Brain microvascular endothelial cell (primary cell): Measurements from ENCODE around the gene TMEM44.

Source experiments
- DNase-seq: peaks from one replicate; pipeline ENCODE4 v3.0.0-alpha.2; 2020
- H3K27ac ChIP-seq: fragments of 250-450 bp; sonication (Bioruptor Pico); 2 replicates; pipeline ENCODE4 v1.5.1; 2020; ENCODE audit warnings: mild to moderate bottlenecking, moderate library complexity
- H3K27me3 ChIP-seq: fragments of 250-450 bp; sonication (Bioruptor Pico); replicated peaks from 2 replicates; pipeline ENCODE4 v1.5.1; 2020; ENCODE audit warnings: mild to moderate bottlenecking
- H3K36me3 ChIP-seq: fragments of 250-450 bp; sonication (Bioruptor Pico); replicated peaks from 2 replicates; pipeline ENCODE4 v1.5.1; 2020; ENCODE audit warnings: mild to moderate bottlenecking
- H3K4me3 ChIP-seq: 2 replicates; pipeline ENCODE4 v1.5.1; 2011; ENCODE audit warnings: low read depth, mild to moderate bottlenecking, control low read depth, low read length, moderate library complexity
- CTCF ChIP-seq: IDR thresholded peaks from 2 replicates; pipeline ENCODE4 v1.5.1; 2011; ENCODE audit warnings: low read depth, mild to moderate bottlenecking, moderate library complexity, low read length, control low read depth, inconsistent platforms; ENCODE audit errors: missing control alignments
- in situ Hi-C: cut with HindIII; loops from 2 replicates; pipeline ENCODE4 v1.10.0; 2017; ENCODE audit warnings: low sequenced_read_pairs, low pct_ligation_motif_present

The TMEM44 gene

DNA sequence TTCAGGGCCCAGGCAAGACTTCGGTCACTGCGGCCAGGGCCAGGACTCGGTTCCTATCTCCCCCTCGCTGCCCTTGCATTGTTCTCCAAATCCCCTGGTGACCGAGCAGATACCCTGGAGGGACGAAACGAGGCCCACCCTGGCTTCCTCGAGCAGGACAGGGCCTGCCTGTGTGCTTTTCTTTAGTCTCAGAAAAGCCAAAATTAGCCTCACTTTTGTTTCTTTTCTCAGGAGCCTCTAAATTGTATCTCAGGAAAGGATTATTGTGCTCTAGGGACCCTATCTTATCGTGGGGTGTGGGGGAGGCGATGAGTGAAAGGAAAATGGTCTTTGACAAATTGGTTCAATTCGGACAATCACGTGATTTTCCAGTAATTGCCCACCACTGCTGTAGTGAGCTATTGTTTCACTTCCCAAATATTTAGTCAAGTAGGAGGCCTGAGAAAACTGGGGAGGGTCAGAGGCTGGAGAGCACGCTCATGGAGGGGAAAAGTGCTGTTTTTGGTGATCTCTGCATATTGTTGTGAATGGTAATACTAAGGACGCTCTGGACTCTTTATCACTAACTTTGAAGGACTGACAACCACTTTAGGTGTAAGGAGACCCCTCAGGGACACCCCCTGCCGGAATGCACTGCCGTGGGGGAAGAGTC is 61.6 kb downstream of the TMEM44 start:
- in situ Hi-C loops: no loop called here
- no peak for DNase-seq
- TF ChIP-seq CTCF: no peak
- no peak overlapping the region for H3K4me3 ChIP-seq
- H3K36me3 ChIP-seq: no peaks in the 10 kb centered on the region
- no peaks in the 10 kb centered on the region for H3K27me3 ChIP-seq
- peak overlapping the region; percentile 93 for H3K27ac ChIP-seq

- Histone ChIP-seq H3K27me3 (no peaks in the 10 kb centered on the region), H3K27ac (no peak overlapping the region), H3K36me3 (no peaks in the 10 kb centered on the region), H3K4me3 (no peak overlapping the region)
- TF ChIP-seq CTCF: no peak
- in situ Hi-C loops: no loop called here
- no peak for DNase-seq
Observed at GRCh38 chr3:194570898-194571297, 62.3 kb downstream of the TMEM44 start.

GRCh38 chr3:194570235-194570634 is 63.0 kb downstream of the TMEM44 start:
- no peak overlapping the region for H3K27ac ChIP-seq
- in situ Hi-C loops: no loop called here
- H3K36me3 ChIP-seq: no peaks in the 10 kb centered on the region
- H3K4me3 ChIP-seq: no peak overlapping the region
- no peaks in the 10 kb centered on the region for H3K27me3 ChIP-seq
- TF ChIP-seq CTCF: no peak
- DNase-seq: no peak

GRCh38 chr3:194569252-194569651 is 64.0 kb downstream of the TMEM44 start:
- in situ Hi-C loops: no loop called here
- DNase-seq: no peak
- H3K27ac ChIP-seq: no peak overlapping the region
- H3K4me3 ChIP-seq: no peak overlapping the region
- H3K27me3 ChIP-seq: no peaks in the 10 kb centered on the region
- H3K36me3 ChIP-seq: no peaks in the 10 kb centered on the region
- TF ChIP-seq CTCF: no peak

DNA sequence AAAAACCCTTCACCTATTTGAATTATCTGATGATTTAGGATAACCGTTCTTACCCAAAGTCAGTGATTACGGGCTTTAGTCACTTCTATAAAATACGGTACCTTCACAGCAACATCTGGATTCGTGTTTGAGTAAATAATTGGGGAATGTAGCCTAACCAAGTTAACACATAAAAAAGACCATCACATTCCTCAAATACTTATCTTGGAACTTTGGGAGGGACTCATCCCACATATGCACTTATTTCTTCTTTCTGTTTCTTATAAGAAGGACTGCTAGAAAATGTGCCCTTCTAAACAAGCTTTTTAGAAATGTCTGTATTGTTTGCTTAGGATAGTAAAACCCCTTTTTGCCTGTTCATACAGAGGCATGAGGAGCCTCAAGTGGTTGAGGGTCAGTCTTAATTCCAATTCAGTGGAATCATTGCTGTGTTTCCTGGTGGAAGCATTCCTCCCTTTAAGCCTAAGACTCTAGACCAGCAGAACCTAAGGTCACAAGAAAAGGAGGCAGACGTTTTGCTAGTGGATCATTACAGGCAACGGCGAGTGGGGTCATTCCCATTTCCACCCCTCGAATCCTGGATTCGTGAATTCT is 67.5 kb downstream of the TMEM44 start:
- DNase-seq: no peak
- Histone ChIP-seq H3K4me3 (no peak overlapping the region), H3K27ac (no peak overlapping the region), H3K27me3 (no peaks in the 10 kb centered on the region), H3K36me3 (no peaks in the 10 kb centered on the region)
- TF ChIP-seq CTCF: no peak
- in situ Hi-C loops: no loop called here

GRCh38 chr3:194562986-194563385 is 70.2 kb downstream of the TMEM44 start:
- H3K4me3 ChIP-seq: no peak overlapping the region
- in situ Hi-C loops: no loop called here
- TF ChIP-seq CTCF: no peak

More at GRCh38 chr3:194562986-194563385, 70.2 kb downstream of the TMEM44 start:
- H3K27me3 ChIP-seq: no peaks in the 10 kb centered on the region
- DNase-seq: no peak
- H3K36me3 ChIP-seq: no peaks in the 10 kb centered on the region
- H3K27ac ChIP-seq: no peak overlapping the region
